Measurements from ENCODE around the gene HSF5. TPM values are rescaled to one million over a fixed set of nuclear protein-coding genes. Genes with fewer than 3 reads are reported as not detected.
A peak's percentile ranks its signal among the peaks of the same experiment; 100 is the strongest.

Gene HSF5
- polyA plus RNA-seq, 2 of the 4 experiments (the other 2 are of a cell fraction), result not detected

GRCh38 chr17:58403311-58403710, 84.9 kb downstream of the HSF5 start:
- POLR2A ChIA-PET, result interaction anchor here (1.6 kb wide), 1 partner anchor 51 kb away, joined by 4 read pairs; the partner anchor contains the start of gene SUPT4H1
- Histone ChIP-seq H3K9me3 (no peaks in the 10 kb centered on the region), H3K27ac (no peak overlapping the region), H3K4me2 (no peak overlapping the region), H3K4me1 (peaks cover 17% of the 10 kb centered on the region), H3K4me3 (no peak overlapping the region)
- DNase-seq (ENCODE audit: low read depth in 1 of 2, low spot score in 1 of 2) (no peak), FAIRE-seq (no peak), ATAC-seq (no peak)
- WGBS (ENCODE audit: missing lambda C conversion rate), result 84% methylated on average over 6 of the region's 6 CpGs
- TF ChIP-seq MAX (IDR thresholded peaks at IDR 0.05), result no peak
- TF ChIP-seq JUN (IDR thresholded peaks at IDR 0.05), result no peak
- no peak for TF ChIP-seq TFCP2L1 (CRISPR knock-in tag; IDR thresholded peaks at IDR 0.05)
- no peak for TF ChIP-seq HDAC2 (IDR thresholded peaks at IDR 0.05)
- no peak for TF ChIP-seq EHMT2 (IDR thresholded peaks at IDR 0.05; ENCODE audit: low read depth)
- no peak for TF ChIP-seq KDM1A (IDR thresholded peaks at IDR 0.05; ENCODE audit: low read depth)
- TF ChIP-seq FOSL2 (IDR thresholded peaks at IDR 0.05), result no peak
- no peak for TF ChIP-seq FOSL2 (CRISPR knock-in tag; IDR thresholded peaks at IDR 0.05)
- TF ChIP-seq TP53 (CRISPR knock-in tag; IDR thresholded peaks at IDR 0.05), result no peak
- CTCF ChIA-PET, result interaction anchor here (0.6 to 2.2 kb wide), 2 partner anchors 11 to 14 kb away, joined by 4 to 7 read pairs; partner anchors contain the start of gene RNF43

DNA sequence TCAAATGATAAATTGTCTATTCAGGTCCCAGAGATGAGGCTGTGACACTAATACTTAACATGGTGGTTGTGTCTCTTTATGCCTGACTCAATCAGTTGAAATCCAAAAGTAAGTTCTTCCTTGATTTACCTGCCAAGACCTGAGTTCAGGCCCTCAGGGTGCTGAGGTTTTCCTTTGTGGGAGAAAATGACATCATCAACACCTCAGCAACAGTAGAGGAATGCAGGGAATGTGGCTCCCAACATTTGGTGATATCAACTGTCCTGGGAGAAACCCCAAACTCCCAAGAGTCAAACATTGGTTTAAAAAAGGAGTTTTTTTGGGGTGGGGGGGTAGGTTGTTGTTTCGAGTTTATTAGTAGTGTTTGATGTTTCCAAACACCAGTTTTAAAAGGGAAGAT, 85.5 kb downstream of the HSF5 start:
- ATAC-seq (no peak), FAIRE-seq (no peak), DNase-seq (ENCODE audit: low read depth in 1 of 2, low spot score in 1 of 2) (no peak)
- TF ChIP-seq CBX8 (IDR thresholded peaks at IDR 0.05), result no peak
- no peak for TF ChIP-seq CEBPB (IDR thresholded peaks at IDR 0.05)
- TF ChIP-seq KDM1A (IDR thresholded peaks at IDR 0.05; ENCODE audit: low read depth), result no peak
- no peak for TF ChIP-seq EHF (CRISPR knock-in tag; IDR thresholded peaks at IDR 0.05)
- TF ChIP-seq POLR2A (IDR thresholded peaks at IDR 0.05; ENCODE audit: low read length), result no peak
- TF ChIP-seq CHD2 (IDR thresholded peaks at IDR 0.05; ENCODE audit: low read length, partially characterized antibody), result no peak
- TF ChIP-seq, protein P1, sequence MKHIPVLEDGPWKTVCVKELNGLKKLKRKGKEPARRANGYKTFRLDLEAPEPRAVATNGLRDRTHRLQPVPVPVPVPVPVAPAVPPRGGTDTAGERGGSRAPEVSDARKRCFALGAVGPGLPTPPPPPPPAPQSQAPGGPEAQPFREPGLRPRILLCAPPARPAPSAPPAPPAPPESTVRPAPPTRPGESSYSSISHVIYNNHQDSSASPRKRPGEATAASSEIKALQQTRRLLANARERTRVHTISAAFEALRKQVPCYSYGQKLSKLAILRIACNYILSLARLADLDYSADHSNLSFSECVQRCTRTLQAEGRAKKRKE (CRISPR knock-in tag; IDR thresholded peaks at IDR 0.05; ENCODE audit: low read depth), result no peak
- no peak for TF ChIP-seq SREBF2 (IDR thresholded peaks at IDR 0.05)
- TF ChIP-seq, protein P2, sequence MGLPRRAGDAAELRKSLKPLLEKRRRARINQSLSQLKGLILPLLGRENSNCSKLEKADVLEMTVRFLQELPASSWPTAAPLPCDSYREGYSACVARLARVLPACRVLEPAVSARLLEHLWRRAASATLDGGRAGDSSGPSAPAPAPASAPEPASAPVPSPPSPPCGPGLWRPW (IDR thresholded peaks at IDR 0.05), result no peak
- no peak for TF ChIP-seq RNF2 (IDR thresholded peaks at IDR 0.05; ENCODE audit: borderline replicate concordance, low read depth)
- TF ChIP-seq HDAC2 (IDR thresholded peaks at IDR 0.05), result no peak
- no peak for TF ChIP-seq RCOR1 (IDR thresholded peaks at IDR 0.05; ENCODE audit: low read depth, low read length)
- no peak for TF ChIP-seq REST (IDR thresholded peaks at IDR 0.05)
- TF ChIP-seq TFCP2L1 (CRISPR knock-in tag; IDR thresholded peaks at IDR 0.05), result no peak
- no peak for TF ChIP-seq FOXS1 (CRISPR knock-in tag; IDR thresholded peaks at IDR 0.05)
- TF ChIP-seq, protein P3, sequence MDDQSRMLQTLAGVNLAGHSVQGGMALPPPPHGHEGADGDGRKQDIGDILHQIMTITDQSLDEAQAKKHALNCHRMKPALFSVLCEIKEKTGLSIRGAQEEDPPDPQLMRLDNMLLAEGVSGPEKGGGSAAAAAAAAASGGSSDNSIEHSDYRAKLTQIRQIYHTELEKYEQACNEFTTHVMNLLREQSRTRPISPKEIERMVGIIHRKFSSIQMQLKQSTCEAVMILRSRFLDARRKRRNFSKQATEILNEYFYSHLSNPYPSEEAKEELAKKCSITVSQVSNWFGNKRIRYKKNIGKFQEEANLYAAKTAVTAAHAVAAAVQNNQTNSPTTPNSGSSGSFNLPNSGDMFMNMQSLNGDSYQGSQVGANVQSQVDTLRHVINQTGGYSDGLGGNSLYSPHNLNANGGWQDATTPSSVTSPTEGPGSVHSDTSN (IDR thresholded peaks at IDR 0.05), result no peak
- no peak for TF ChIP-seq RAD21 (conservative IDR thresholded peaks at IDR 0.05 in 1 of 2, IDR thresholded peaks at IDR 0.05 in 1 of 2)
- no peak for TF ChIP-seq MAFK (IDR thresholded peaks at IDR 0.05; ENCODE audit: partially characterized antibody)
- TF ChIP-seq TP53 (CRISPR knock-in tag; IDR thresholded peaks at IDR 0.05), result no peak
- no peak for TF ChIP-seq ZFP36 (IDR thresholded peaks at IDR 0.05; ENCODE audit: borderline replicate concordance, partially characterized antibody)
- H3K9me3 ChIP-seq, result no peaks in the 10 kb centered on the region
- ChIA-PET CTCF (interaction anchor here (0.5 to 2.2 kb wide), 3 partner anchors 11 to 217 kb away, joined by 3 to 7 read pairs (median 3); partner anchors contain the start of gene RNF43), POLR2A (no interaction called here)
- no peak overlapping the region for H3K4me3 ChIP-seq
- 17% methylated on average over 1 of the region's 1 CpG for WGBS (ENCODE audit: missing lambda C conversion rate)
- no peak overlapping the region for H3K27ac ChIP-seq
- peaks cover 23% of the 10 kb centered on the region for H3K4me1 ChIP-seq
- peak overlapping the region; percentile 27; the same call in 2 of the 3 replicates for H3K4me2 ChIP-seq

All from A549 (cell line).